Measurements from ENCODE around the gene UVRAG.

- no peak for TF ChIP-seq CTCF (IDR thresholded peaks at IDR 0.05 in 4 of 5, conservative IDR thresholded peaks at IDR 0.05 in 1 of 5)
- no peak for TF ChIP-seq POLR2A (IDR thresholded peaks at IDR 0.05)
These were observed 300.5 kb downstream of the UVRAG start for GRCh38 chr11:76115555-76115954.

All from gastrocnemius medialis (tissue), 4 donors.